Breast epithelium (tissue), 4 donors: ENCODE data around the gene CHD2. TPM values are rescaled to one million over a fixed set of nuclear protein-coding genes. Genes with fewer than 3 reads are reported as not detected.
A peak's percentile ranks its signal among the peaks of the same experiment; 100 is the strongest.

ENCODE experiments used
- DNase-seq, 2 donors: peaks; one replicate each; pipeline ENCODE4 v3.0.0-alpha.2; 2019; ENCODE audit warnings: low spot score in 2 of 2
- H3K27ac ChIP-seq, 2 donors: fragments of 200-600 bp; sonication (generic) in 1 of 2; one replicate each; pipeline ENCODE4 v1.5.1; 2016 to 2019; ENCODE audit warnings: mild to moderate bottlenecking in 1 of 2
- H3K27me3 ChIP-seq, 2 donors: fragments of 200-600 bp; sonication (generic) in 1 of 2; one replicate each; pipeline versions ENCODE4 v1.5.1 to v1.6.0; 2017 to 2019; ENCODE audit warnings: control low read depth in 1 of 2, mild to moderate bottlenecking in 1 of 2
- H3K36me3 ChIP-seq: fragments of 200-600 bp; one replicate; pipeline ENCODE4 v1.5.1; 2019
- H3K4me1 ChIP-seq, 2 donors: fragments of 200-600 bp; sonication (generic); one replicate each; pipeline ENCODE4 v1.5.1; 2016 to 2019; ENCODE audit warnings: control low read depth in 1 of 2
- H3K4me3 ChIP-seq, 3 donors: fragments of 200-600 bp; sonication (generic); 1 replicate in 2 of 3; 2 replicates in 1 of 3; pipeline ENCODE4 v1.5.1; 2016 to 2019; ENCODE audit warnings: mild to moderate bottlenecking in 3 of 3, moderate library complexity in 2 of 3
- H3K9me3 ChIP-seq, 2 donors: fragments of 200-600 bp; sonication (generic) in 1 of 2; one replicate each; pipeline ENCODE4 v1.5.1; 2016 to 2019; ENCODE audit warnings: control low read depth in 1 of 2
- CTCF ChIP-seq, 3 donors: fragments of 450-650 bp; IDR thresholded peaks; one replicate each; pipeline ENCODE4 v1.5.1; 2016 to 2017; ENCODE audit warnings: antibody characterized with exemption in 3 of 3, mild to moderate bottlenecking in 3 of 3, moderate library complexity in 3 of 3
- POLR2A ChIP-seq: fragments of 450-650 bp; IDR thresholded peaks from one replicate; pipeline ENCODE4 v1.6.1; 2016; ENCODE audit warnings: antibody characterized with exemption, mild to moderate bottlenecking, moderate library complexity
- POLR2AphosphoS5 ChIP-seq, 3 donors: sonication (generic); formaldehyde crosslinking; IDR thresholded peaks; one replicate each; pipeline ENCODE4 v1.6.1; 2017; ENCODE audit warnings: antibody characterized with exemption in 3 of 3
- intact Hi-C: fragments of 100-400 bp; cut with DNase I; formaldehyde crosslinking; loops from one replicate; pipeline ENCODE4 v1.15.1; 2023; ENCODE audit warnings: low total_unique reads
- total RNA-seq, 3 donors: library from RNA; depleted of rRNA; stranded (reverse); fragments of >200 nt; gene quantifications; one replicate each; pipeline ENCODE4 v1.1.0, GENCODE V29; 2016

The CHD2 gene
- total RNA-seq, 3 donors from 2014 or later: 137 to 215 (median 197) TPM

GRCh38 chr15:93063262-93063671, 163.1 kb downstream of the CHD2 start:
- Histone ChIP-seq H3K4me3 (peak overlapping the region in 1 of 3 donors; percentile 47), H3K27me3 (no peaks in the 10 kb centered on the region), H3K27ac (peak overlapping the region; percentile 68 to 78), H3K9me3 (no peaks in the 10 kb centered on the region), H3K36me3 (no peaks in the 10 kb centered on the region), H3K4me1 (peaks cover 0 to 18% of the 10 kb centered on the region in 2 donors)
- TF ChIP-seq POLR2A: no peak
- no peak for TF ChIP-seq POLR2AphosphoS5 (IDR thresholded peaks at IDR 0.05)
- TF ChIP-seq CTCF (IDR thresholded peaks at IDR 0.05): no peak
- intact Hi-C loops: no loop called here
- DNase-seq: no peak

GRCh38 chr15:93063796-93064690, 163.9 kb downstream of the CHD2 start:
- no peaks in the 10 kb centered on the region for H3K27me3 ChIP-seq
- H3K4me3 ChIP-seq: peak overlapping the region in 2 of 3 donors; percentile 6 to 47
- intact Hi-C loops: no loop called here
- TF ChIP-seq POLR2AphosphoS5 (IDR thresholded peaks at IDR 0.05) (peak in 1 of 3 donors; percentile 16), POLR2A (no peak)
- H3K4me1 ChIP-seq: peaks cover 0 to 18% of the 10 kb centered on the region in 2 donors
- peak overlapping the region; percentile 68 to 78 for H3K27ac ChIP-seq
- no peak for DNase-seq
- H3K9me3 ChIP-seq: no peaks in the 10 kb centered on the region
- H3K36me3 ChIP-seq: no peaks in the 10 kb centered on the region

GRCh38 chr15:93065641-93066045, 165.5 kb downstream of the CHD2 start:
- H3K27me3 ChIP-seq: no peaks in the 10 kb centered on the region
- H3K4me3 ChIP-seq: peak overlapping the region in 1 of 3 donors; percentile 47
- H3K9me3 ChIP-seq: no peaks in the 10 kb centered on the region
- intact Hi-C loops: no loop called here
- peaks cover 0 to 18% of the 10 kb centered on the region in 2 donors for H3K4me1 ChIP-seq
- TF ChIP-seq POLR2AphosphoS5 (IDR thresholded peaks at IDR 0.05): no peak
- TF ChIP-seq CTCF (IDR thresholded peaks at IDR 0.05): no peak
- TF ChIP-seq POLR2A: no peak
- DNase-seq: no peak
- H3K36me3 ChIP-seq: no peaks in the 10 kb centered on the region
- peak overlapping the region; percentile 40 to 82 for H3K27ac ChIP-seq

- intact Hi-C loops: no loop called here
- Histone ChIP-seq H3K36me3 (no peaks in the 10 kb centered on the region), H3K9me3 (no peaks in the 10 kb centered on the region), H3K27me3 (no peaks in the 10 kb centered on the region), H3K27ac (peak overlapping the region; percentile 40 to 82), H3K4me3 (peak overlapping the region in 2 of 3 donors; percentile 16 to 47), H3K4me1 (peaks cover 0 to 18% of the 10 kb centered on the region in 2 donors)
- DNase-seq: no peak
- TF ChIP-seq POLR2AphosphoS5 (IDR thresholded peaks at IDR 0.05) (no peak), CTCF (IDR thresholded peaks at IDR 0.05) (no peak), POLR2A (no peak)
Measured at GRCh38 chr15:93066224-93066681, 166.1 kb downstream of the CHD2 start.

- intact Hi-C loops: no loop called here
- DNase-seq: no peak
- Histone ChIP-seq H3K36me3 (no peaks in the 10 kb centered on the region), H3K4me3 (peak overlapping the region in 2 of 3 donors; percentile 13 to 82), H3K27ac (peak overlapping the region; percentile 66 to 85), H3K4me1 (peaks cover 0 to 18% of the 10 kb centered on the region in 2 donors), H3K9me3 (no peaks in the 10 kb centered on the region), H3K27me3 (no peaks in the 10 kb centered on the region)
- TF ChIP-seq CTCF (IDR thresholded peaks at IDR 0.05) (no peak), POLR2AphosphoS5 (IDR thresholded peaks at IDR 0.05) (peak in 2 of 3 donors; percentile 31 to 60)
Measured at GRCh38 chr15:93066834-93067648, 166.9 kb downstream of the CHD2 start.
